GM18907 (cell line): Measurements from ENCODE around the gene FAM3D.

ENCODE experiments used
- ATAC-seq: cut with Tn5 transposase; IDR thresholded peaks from one replicate; pipeline ENCODE4 v1.9.1; 2021; ENCODE audit warnings: mild to moderate bottlenecking, moderate library complexity; ENCODE audit not compliant: unreplicated experiment

FAM3D gene

DNA sequence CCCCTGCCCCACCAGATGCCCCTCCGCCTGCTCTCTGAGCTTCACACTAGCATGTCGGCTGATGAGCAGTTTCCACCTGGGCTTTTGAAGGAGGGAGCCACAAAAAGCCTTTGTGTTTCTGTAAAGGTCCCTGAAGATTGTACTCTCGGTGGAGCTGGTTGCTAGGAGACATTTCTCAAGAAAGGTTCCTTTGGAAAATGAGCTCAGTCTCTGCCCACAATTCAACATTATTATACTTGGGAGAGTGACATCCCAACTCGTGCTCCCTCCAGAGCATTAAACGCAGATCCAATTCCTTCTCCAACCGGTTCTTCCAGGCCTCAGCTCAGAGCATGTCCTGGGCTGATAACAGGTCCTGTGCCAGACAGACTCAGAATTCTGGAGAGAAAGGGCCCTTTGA lies 62.5 kb downstream of the FAM3D start:
- no peak for ATAC-seq

GRCh38 chr3:58603606-58604005 lies 63.0 kb downstream of the FAM3D start:
- no peak for ATAC-seq

- ATAC-seq: no peak
Measured at GRCh38 chr3:58597770-58598310, 68.7 kb downstream of the FAM3D start.

- ATAC-seq: no peak
Measured at GRCh38 chr3:58596834-58597518, 69.6 kb downstream of the FAM3D start.

DNA sequence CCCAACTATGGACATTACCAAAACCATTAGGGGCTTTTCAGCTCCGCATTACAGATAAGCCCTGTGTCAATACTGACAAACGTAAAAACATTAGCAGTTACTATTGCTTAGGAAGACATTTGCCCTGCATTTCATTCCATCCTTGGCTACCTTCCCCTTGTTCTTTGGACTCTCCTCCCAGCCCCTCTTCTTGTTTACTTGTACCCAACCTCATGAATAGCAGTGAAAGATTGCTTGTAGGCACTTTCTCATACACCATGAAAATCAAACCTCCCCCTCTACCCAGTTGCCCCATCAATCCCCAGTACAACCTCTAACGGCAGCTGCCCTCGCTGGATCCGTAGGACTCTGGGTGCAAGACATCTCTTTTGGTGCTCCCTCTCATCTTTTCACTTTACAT lies 72.5 kb downstream of the FAM3D start:
- no peak for ATAC-seq

GRCh38 chr3:58591517-58592510 lies 74.8 kb downstream of the FAM3D start:
- ATAC-seq: no peak

- no peak for ATAC-seq
Measured at GRCh38 chr3:58588030-58588614, 78.5 kb downstream of the FAM3D start.

DNA sequence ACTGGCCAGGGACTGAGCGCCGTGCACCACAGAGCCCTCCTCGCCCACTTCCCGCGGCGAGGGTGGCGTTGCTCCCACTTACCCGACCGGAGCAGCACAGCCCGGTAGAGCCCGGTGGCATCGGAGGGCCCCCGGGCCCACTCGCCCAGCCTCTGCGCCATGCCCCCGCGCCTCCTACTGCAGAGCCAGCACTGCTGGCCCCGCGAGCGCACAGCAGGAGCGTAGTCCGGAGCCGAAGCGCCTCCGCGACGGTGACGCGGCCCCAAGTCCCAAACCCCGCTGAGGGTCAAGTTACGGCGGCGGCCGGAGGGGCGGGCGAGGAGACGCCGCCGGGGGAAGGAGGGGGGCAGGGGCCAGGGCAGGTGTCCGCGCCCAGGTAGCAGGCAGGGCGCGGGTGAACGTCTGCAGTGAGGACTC lies 79.8 kb downstream of the FAM3D start:
- no peak for ATAC-seq

DNA sequence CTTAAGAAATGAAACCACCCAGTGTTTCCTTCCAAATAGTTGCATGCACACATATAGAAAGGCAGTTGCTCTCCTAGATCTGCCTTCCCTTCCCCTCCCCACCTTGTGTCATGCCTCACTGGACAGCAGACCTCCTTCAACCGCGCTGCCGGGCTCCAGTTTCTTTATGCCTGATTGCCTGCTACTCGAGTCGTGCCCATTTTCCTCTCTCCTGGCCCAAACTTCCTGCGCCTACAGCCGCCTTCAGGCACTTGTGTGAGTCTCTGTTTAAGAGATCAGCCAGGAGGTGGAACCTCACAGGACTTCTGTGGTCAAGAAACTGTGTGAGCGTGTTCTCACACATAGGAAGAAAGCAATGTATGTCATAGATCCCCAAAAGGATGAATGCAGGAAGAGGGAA lies 80.6 kb downstream of the FAM3D start:
- ATAC-seq: peak; percentile 11

GRCh38 chr3:58585005-58585786 lies 81.4 kb downstream of the FAM3D start:
- peak; percentile 85 for ATAC-seq

DNA sequence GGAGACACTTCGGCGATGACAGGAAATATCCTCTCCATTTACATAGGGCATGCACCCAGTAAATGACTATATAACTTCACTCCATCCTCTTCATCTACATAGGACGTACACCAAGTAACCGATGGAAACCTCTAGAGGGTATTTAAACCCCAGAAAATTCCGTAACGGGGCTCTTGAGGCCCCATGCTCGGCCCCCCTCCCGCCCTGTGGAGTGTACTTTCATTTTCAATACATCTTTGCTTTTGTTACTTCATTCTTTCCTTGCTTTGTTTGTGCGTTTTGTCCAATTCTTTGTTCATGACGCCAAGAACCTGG lies 81.9 kb downstream of the FAM3D start:
- no peak for ATAC-seq
